ENCODE measurements around the gene SLAMF7.
A peak's percentile ranks its signal among the peaks of the same experiment; 100 is the strongest.
"Not testable (repeated sequence)": the region's sequence is repeated elsewhere in the genome, so short reads cannot be mapped to it uniquely, and the experiment has no call there.

Gene SLAMF7

DNA sequence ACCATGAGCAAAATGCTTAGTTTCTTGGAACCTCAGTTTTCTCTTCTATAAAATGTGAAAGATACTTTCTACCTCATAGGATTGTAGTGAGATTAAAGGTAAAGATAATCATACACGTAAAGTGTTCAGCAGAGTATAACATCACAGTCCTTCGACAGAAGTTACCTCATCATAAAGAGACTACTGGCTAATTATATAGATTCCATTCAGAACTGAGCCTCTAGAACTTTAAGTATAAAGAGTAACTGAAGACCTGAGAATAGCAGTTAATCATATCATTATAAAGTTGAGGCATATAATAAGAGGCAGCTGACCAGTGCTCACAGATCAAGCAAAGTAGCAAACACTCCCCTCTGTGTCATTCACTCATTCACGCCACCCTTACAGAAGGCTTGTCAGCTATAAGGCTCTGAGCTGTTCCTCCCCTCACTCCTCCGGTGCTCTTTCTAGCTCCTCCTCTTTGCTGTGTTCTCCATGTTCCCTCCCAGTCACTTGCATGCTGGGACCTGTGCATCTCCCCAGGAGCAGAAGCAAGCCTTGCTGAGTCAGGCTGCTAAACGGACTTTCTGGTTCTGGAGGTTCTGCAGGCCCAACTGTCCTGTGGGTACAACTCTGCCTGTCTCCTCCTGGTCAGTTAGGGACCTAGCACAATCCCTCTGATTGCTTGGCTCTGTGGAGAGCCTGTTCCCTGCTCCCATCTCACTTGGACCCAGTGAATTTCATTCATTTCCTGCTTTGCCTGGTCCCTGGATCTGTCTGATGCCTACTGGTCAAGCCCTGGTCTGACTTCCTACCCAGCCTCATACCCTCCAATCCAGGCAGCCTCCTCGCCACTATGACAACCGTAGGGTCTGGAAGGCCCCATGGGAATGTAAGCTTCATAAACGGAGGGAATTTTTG lies 28.6 kb downstream of the SLAMF7 start:
- DNase-seq: no peak

GRCh38 chr1:160768295-160768657 lies 29.2 kb downstream of the SLAMF7 start:
- DNase-seq: peak; percentile 68 to 69
- TF ChIP-seq GATA1 (IDR thresholded peaks at IDR 0.05; ENCODE audit: low read depth, low read length) (no peak), POLR2A (IDR thresholded peaks at IDR 0.05; ENCODE audit: low read length) (no peak)

More for the DNA sequence above, 28.6 kb downstream of the SLAMF7 start:
- TF ChIP-seq GATA1 (IDR thresholded peaks at IDR 0.05; ENCODE audit: low read depth, low read length): no peak
- no peak for TF ChIP-seq POLR2A (IDR thresholded peaks at IDR 0.05; ENCODE audit: low read length)

DNA sequence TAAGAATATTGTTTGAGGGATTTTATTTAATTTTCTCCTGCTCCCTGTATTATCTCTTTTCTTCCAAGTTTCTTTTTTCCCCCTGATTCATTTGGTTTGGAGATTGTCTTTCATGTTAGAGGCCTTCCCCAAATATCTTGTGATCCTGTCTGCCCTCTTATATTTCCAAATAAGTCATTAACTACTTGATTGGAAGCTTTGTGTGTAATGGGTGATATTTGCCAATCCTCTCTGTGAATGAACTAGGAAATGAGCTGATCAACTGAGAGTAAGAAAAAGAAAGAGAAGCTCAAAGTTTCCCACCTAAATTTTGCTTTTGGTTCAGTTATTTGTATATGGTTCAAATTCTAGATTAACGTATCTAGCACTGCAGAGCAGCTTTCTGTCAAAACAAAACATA lies 33.3 kb downstream of the SLAMF7 start:
- no peak for DNase-seq
- TF ChIP-seq POLR2A (IDR thresholded peaks at IDR 0.05; ENCODE audit: low read length) (no peak), GATA1 (IDR thresholded peaks at IDR 0.05; ENCODE audit: low read depth, low read length) (no peak)

- TF ChIP-seq POLR2A (IDR thresholded peaks at IDR 0.05; ENCODE audit: low read length) (no peak), GATA1 (IDR thresholded peaks at IDR 0.05; ENCODE audit: low read depth, low read length) (no peak)
- DNase-seq: no peak
Observed at GRCh38 chr1:160773093-160773492, 34.0 kb downstream of the SLAMF7 start.

DNA sequence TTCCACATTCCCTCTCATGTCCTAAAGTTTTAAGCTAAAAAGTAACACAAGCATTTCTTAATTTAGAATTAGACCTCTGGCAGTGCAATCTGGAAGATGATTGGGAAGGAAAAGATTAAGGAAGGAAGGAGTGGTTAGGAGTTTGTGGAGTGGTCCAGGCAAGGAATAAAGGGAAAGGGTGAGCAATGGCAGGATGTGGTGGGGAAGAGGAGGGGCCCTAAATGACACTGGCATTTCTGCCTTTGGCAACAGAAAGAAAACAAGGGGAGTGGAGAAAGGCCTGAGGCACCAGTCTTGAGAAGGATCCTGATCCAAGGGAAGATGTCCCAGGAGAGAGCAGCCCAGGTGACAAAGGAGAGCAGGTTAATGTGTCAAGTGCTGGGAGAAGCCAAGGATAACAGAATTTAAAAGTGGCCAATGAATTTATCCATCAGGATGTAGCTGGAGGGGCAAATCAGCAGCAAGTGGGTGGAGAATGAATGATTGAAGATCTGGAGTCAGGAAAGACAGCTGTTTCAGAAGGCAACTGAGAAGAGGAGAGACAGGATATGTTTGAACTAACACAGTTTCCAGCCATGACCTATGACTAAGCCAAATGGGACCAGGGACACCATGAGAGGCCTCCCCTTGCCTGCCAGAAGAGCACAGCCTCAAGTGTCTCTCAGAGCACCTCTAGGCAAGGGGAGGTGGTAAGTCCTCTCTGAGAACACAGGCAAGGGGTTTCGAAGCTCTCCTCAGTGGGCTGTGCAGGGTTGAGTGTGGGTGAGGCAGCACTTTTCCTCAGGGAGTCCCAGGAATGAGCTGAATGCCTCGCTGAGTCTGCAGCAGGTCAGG lies 36.1 kb downstream of the SLAMF7 start:
- DNase-seq: no peak
- no peak for TF ChIP-seq GATA1 (IDR thresholded peaks at IDR 0.05; ENCODE audit: low read depth, low read length)
- no peak for TF ChIP-seq POLR2A (IDR thresholded peaks at IDR 0.05; ENCODE audit: low read length)

DNA sequence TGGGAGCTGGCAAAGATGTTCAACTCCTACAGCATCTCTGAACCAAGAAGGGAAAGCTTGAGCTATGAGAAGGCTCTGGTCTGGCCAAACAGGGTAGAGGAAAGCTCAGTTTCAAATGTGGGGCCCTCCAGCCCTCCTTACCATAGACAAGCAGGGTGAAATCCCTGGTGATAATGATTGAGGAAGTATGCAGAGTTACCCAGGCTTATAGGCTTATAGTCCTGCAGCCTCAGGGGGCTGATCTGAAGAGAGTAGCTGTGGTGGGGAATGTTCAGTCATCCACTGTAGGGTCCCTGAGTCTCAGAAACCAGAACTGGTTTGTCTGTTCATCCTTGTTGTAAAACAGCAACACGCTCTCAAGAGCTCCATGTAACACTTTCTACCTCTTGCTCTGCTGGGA lies 37.1 kb downstream of the SLAMF7 start:
- DNase-seq: no peak
- no peak for TF ChIP-seq POLR2A (IDR thresholded peaks at IDR 0.05; ENCODE audit: low read length)
- no peak for TF ChIP-seq GATA1 (IDR thresholded peaks at IDR 0.05; ENCODE audit: low read depth, low read length)

- no peak for TF ChIP-seq GATA1 (IDR thresholded peaks at IDR 0.05; ENCODE audit: low read depth, low read length)
- no peak for TF ChIP-seq POLR2A (IDR thresholded peaks at IDR 0.05; ENCODE audit: low read length)
- peak; percentile 51 to 67 for DNase-seq
Observed at GRCh38 chr1:160777486-160778089, 38.5 kb downstream of the SLAMF7 start.

- TF ChIP-seq POLR2A (IDR thresholded peaks at IDR 0.05; ENCODE audit: low read length) (no peak), GATA1 (IDR thresholded peaks at IDR 0.05; ENCODE audit: low read depth, low read length) (no peak)
- no peak for DNase-seq
Observed at GRCh38 chr1:160778976-160779375, 39.9 kb downstream of the SLAMF7 start.

- TF ChIP-seq GATA1 (IDR thresholded peaks at IDR 0.05; ENCODE audit: low read depth, low read length): no peak
- TF ChIP-seq POLR2A (IDR thresholded peaks at IDR 0.05; ENCODE audit: low read length): no peak
- DNase-seq: peak; percentile 59 to 63
Observed at GRCh38 chr1:160779626-160780397, 40.8 kb downstream of the SLAMF7 start.

DNA sequence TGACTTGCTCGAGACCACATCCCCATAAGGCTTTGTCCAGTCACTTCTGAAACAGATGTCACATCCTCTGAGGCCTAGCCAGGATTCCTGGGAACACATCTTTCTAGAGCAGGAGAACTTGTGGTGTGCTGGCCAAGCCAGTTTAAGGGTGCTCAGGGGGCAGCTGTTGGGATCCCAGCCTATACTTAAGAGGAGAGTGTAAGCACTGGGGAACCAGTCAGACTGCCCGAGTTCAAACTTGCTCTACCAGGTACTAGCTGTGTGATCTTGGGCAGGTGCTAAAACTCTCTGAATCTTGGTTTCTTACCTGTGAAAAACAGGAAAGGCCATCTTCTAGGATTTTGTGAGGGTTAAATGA lies 41.3 kb downstream of the SLAMF7 start:
- no peak for DNase-seq
- TF ChIP-seq POLR2A (IDR thresholded peaks at IDR 0.05; ENCODE audit: low read length) (no peak), GATA1 (IDR thresholded peaks at IDR 0.05; ENCODE audit: low read depth, low read length) (no peak)

DNA sequence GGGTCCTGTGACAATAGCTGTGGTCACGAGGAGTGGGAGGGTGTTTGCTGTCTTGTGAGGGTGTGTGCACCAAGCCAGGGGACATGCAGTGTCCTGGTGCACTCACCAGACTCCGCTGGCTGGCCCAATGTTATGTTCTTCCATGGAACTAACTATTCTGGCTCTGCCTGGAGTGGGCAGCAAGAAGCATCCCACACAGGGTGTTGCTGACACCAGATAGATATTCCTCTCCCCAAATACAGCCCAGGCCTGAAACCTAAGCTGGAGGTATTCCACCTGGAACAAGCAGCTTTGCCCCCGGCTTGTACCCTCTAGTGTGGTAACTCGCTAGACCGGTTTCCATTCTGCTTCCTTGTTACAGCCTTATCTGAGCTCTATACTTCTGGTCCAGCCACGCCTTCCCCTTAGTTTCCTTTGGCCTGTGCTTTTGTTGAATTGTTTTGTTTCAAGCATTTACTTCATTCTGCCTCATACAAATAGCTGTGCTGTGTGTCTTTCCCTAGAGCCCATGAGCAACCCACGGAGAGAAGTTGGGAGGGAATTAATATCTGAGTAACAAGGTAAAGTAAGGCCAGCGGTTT lies 42.2 kb downstream of the SLAMF7 start:
- DNase-seq: no peak
- no peak for TF ChIP-seq GATA1 (IDR thresholded peaks at IDR 0.05; ENCODE audit: low read depth, low read length)
- no peak for TF ChIP-seq POLR2A (IDR thresholded peaks at IDR 0.05; ENCODE audit: low read length)

GRCh38 chr1:160781914-160782689 lies 43.1 kb downstream of the SLAMF7 start:
- no peak for TF ChIP-seq GATA1 (IDR thresholded peaks at IDR 0.05; ENCODE audit: low read depth, low read length)
- no peak for TF ChIP-seq POLR2A (IDR thresholded peaks at IDR 0.05; ENCODE audit: low read length)
- DNase-seq: no peak

DNA sequence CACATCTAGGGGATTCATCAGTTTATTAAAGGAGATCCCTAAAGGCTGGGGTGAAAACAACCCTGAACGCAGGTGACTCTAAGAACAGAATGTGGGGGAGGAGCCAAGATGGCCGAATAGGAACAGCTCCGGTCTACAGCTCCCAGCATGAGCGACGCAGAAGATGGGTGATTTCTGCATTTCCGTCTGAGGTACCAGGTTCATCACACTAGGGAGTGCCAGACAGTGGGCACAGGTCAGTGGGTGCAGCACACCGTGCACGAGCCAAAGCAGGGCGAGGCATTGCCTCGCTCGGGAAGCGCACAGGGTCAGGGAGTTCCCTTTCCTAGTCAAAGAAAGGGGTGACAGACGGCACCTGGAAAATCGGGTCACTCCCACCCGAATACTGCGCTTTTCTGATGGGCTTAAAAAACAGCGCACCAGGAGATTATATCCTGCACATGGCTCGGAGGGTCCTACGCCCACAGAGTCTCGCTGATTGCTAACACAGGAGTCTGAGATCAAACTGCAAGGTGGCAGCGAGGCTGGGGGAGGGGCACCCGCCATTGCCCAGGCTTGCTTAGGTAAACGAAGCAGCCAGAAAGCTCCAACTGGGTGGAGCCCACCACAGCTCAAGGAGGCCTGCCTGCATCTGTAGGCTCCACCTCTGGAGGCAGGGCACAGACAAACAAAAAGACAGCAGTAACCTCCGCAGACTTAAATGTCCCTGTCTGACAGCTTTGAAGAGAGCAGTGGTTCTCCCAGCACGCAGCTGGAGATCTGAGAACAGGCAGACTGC lies 44.1 kb downstream of the SLAMF7 start:
- DNase-seq: not testable (repeated sequence)

Data from erythroblast (primary cell).